HG02642 (cell line): ENCODE results near the gene RAD51.

Experiments used
- ATAC-seq: cut with Tn5 transposase; IDR thresholded peaks from one replicate; pipeline ENCODE4 v1.9.1; 2021; ENCODE audit warnings: mild to moderate bottlenecking; ENCODE audit not compliant: unreplicated experiment, poor library complexity

Gene RAD51

GRCh38 chr15:40721701-40722100, 26.7 kb downstream of the RAD51 start:
- no peak for ATAC-seq

DNA sequence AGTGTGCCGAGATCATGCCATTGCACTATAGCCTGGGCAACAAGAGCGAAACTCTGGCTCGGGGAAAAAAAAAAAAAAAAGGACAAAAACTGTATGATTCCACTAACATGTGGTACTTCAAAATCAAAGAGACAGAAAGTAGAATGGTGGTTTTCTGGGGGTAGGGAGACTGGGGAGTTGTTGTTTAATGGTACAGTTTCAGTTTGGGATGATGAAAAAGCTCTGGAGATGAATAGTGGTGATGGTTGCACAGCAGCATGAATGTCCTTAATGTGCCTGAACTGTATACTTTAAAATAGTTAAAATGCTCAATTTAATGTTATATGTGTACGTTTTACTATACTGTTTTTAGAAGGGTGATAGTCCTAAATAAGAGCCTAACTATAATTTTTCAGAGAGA, 27.4 kb downstream of the RAD51 start:
- ATAC-seq, result no peak

DNA sequence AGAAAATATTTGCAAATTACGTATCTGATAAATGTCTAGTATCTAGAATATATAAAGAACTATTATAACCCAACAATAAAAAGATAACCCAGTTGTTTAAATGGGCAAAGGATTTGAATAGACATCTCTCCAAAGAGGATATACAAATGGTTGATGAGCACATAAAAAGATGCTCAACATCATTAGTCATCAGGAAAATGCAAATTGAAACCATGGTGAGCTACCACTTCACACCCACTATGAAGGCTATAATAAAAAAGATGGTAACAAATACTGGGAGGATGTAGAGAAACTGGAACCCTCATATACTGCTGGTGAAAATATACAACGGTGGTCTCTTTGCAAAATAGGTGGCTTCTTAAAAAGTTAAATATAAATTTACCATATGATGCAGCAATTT, 28.0 kb downstream of the RAD51 start:
- ATAC-seq, result no peak

- ATAC-seq, result no peak
Measured at GRCh38 chr15:40723919-40724318, 28.9 kb downstream of the RAD51 start.

DNA sequence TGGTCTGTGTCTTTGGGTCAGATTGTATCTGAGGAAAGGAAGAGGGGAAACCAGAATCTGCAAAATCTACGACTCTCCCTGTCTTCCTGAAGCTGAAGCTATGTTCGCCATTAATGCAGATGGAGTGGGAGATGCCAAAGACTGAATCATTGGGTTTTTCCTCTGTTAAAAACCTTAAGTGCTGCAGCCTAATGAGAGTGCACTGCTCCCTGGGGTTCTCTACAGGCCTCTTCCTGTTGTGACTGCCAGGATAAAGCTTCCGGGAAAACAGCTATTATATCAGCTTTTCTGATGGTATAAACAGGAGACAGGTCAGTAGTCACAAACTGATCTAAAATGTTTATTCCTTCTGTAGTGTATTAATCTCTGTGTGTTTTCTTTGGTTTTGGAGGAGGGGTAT, 36.1 kb downstream of the RAD51 start:
- no peak for ATAC-seq

- ATAC-seq, result no peak
Measured at GRCh38 chr15:40736575-40736974, 41.6 kb downstream of the RAD51 start.

GRCh38 chr15:40737048-40737447, 42.1 kb downstream of the RAD51 start:
- no peak for ATAC-seq

- no peak for ATAC-seq
Measured at GRCh38 chr15:40739047-40739446, 44.1 kb downstream of the RAD51 start.

- no peak for ATAC-seq
Measured at GRCh38 chr15:40739854-40740253, 44.9 kb downstream of the RAD51 start.

DNA sequence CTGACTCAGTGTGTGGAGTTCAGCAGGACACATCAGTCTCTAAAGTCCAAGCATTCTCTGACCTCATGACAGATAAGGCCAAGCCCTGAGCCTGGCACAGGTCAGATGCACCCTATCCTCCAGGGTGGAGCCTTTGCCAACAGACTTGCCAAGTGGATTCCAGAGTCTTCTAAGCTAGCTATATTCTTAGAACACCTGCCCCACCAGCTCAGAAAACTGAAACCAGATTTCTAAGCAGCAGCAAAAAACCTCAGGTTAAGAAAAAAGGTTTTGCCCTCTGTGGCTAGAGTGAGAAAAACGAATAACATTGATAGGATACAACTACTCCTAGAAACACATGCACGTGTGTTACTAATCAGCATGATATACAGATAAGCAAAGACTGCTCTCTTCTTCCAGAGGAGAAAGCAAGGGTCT, 48.5 kb downstream of the RAD51 start:
- ATAC-seq, result peak; percentile 8

GRCh38 chr15:40743921-40744814, 49.2 kb downstream of the RAD51 start:
- peak; percentile 46 for ATAC-seq

DNA sequence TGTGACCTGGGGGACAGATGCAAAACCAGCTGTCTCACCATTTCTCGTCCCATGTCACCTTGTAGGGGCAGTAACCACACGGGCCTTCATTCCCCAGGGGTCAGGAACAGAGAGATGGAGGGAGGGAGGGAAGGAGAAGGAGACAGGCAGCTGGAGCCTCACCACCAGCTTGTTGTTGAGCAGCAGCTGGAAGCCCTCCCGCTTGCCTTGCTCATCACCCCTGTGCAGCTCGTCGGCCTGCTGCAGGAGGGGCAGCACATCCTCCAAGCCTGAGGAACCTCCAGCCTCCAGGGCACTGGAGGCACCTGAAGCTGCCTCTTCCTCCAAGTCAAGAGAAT, 49.8 kb downstream of the RAD51 start:
- ATAC-seq, result no peak

GRCh38 chr15:40746916-40747418, 52.0 kb downstream of the RAD51 start:
- no peak for ATAC-seq

DNA sequence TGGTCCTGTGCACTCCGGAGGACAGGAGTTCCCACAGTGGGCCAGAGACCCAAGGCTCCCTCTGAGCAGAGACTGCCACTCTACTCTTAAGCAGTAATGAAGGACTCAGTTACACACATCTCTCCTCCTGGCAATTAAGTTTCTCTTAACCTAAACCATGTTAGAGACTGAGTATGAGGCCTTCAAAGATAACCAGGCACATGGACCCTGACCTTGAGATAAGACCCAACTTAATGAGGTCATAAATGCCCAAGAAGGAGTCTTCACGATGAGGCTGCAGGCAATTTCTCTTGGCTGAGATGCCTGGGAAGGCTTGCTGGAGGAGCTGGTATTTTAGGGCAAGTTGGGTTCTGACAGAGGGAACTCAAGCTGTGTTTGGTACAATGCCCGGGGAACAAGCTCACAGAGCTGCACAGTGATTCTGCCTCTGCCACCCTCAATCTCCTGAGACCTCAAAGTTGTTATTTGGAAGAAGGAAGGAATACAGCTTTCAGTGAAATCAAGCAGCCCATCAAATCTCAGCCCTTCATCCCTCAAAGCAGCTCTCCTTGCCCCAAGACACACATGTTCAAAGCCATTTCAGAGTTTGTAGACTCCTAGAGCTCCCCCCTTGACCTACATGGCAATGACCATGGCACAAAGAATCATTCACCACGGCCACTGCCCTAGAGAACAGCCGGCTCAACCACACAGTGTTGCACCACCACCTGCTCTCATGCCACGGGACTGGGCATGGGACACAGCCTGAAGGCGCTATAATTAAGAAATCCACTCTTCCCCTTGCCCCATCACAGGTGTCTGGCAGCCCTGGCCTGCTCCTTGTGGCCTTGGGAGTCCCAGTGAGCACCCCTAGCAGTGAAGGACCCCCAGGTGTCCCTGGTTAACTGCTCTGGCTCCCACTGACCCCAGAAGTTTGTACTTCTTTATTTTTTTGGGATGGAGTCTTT, 53.0 kb downstream of the RAD51 start:
- no peak for ATAC-seq

DNA sequence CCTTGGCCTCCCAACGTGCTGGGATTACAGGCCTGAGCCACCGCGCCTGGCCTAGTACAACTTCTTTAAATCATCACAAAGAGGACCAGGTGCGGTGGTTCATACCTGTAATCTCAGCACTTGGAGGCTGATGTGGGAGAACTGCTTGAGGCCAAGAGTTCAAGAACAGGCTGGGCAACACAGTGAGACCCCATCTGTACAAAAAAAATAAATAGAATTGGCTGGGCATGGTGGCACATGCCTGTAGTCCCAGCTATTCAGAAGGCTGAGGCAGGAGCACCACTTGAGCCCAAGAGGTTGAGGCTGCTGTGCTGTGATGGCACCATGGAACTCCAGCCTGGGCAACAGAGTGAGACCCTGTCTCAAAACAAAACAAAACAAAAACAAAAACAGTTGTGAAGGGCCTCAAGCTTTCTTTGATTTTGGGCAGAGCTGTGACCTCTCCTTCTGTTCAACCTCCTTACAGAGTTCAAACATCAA, 54.2 kb downstream of the RAD51 start:
- ATAC-seq, result no peak

- ATAC-seq, result no peak
Measured at GRCh38 chr15:40750885-40751284, 55.9 kb downstream of the RAD51 start.

- no peak for ATAC-seq
Measured at GRCh38 chr15:40751745-40752144, 56.8 kb downstream of the RAD51 start.

DNA sequence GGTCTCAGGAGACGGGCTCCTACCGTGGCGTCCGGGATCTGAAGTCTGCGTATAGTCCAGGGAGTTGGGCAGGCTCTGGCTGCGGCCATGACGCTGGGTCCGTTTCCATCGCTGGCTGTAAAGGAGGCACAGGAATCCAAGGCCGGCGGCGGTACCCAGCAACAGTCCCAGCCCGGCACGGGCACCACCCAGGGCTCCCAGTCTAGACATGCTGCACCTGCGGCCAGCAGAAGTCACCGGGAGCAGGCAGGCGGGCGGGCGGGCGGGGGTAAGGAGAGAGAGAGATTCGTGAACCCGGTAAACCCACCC, 59.6 kb downstream of the RAD51 start:
- ATAC-seq, result peak; percentile 5

DNA sequence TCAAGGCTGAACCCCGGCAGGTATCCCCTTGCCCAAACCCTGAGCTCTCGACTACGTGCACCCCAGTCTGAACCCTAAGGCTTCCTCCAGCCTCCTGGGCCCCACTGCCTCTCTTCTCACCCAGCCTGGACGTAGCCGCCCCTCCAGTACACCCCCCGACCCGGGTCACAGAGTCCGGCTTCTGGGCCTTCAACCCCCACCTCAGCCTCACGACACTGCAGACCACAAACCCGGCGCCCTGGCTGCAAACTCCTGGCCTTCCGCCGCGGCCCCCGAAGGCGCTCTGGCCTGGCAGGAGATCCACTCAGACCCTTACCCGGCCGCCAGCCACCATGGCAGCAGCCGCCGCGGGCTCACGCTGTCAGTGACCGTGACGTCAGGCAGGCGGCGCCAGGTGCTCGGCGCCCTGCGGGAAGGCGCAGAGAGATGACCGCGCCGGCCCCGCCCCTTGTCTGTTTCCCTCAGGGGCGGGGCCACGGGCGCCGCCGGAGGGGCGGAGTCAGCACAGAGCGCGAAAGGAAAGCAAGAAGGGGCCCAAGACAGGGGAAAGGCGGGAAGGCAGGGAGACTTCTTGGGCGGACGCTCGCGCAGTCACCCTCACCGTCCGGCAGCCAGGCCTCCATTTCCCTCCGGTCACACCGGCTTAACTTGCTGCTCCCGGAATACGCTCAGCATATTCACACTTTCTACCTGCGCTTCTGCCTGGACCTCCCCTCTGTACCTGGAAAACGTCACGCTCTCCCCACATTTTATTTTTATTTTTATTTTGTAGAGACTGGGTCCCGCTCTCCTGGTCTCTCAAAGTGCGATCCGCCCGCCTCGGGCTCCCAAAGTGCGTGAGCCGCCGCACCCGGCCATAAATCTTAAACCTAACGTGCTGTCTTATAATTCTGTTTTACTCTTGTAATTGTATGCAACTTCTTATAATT, 60.2 kb downstream of the RAD51 start, which contains the start of gene RMDN3:
TSS of gene RMDN3 (minus strand) at position 372 of the 929 bp plus-strand sequence. CDS start 471 bp downstream, outside the sequence.
- ATAC-seq, result peak; percentile 92

GRCh38 chr15:40755812-40756208, 60.8 kb downstream of the RAD51 start:
- ATAC-seq, result no peak
